GM04503 (cell line): ENCODE results near the gene HYCC1.
"Not testable (repeated sequence)": the region's sequence is repeated elsewhere in the genome, so short reads cannot be mapped to it uniquely, and the experiment has no call there.

Experiments
- DNase-seq: peaks from one replicate; pipeline ENCODE4 v3.0.0-alpha.2; 2012; ENCODE audit warnings: low read depth

Gene HYCC1

GRCh38 chr7:23013715-23014649 lies at the start of gene HYCC1:
Gene HYCC1, minus strand, starts transcription at chr7:23014130. Its CDS starts 23,019 bp downstream, at chr7:22991111.
- peak; percentile 90 for DNase-seq

GRCh38 chr7:23062452-23062851 lies 48.5 kb upstream of the HYCC1 start:
- DNase-seq, result no peak

- DNase-seq, result no peak
These were observed 47.4 kb upstream of the HYCC1 start for GRCh38 chr7:23061327-23061726.

GRCh38 chr7:23058408-23059096 lies 44.6 kb upstream of the HYCC1 start:
- DNase-seq, result no peak

- DNase-seq, result no peak
These were observed 41.8 kb upstream of the HYCC1 start for GRCh38 chr7:23055582-23056178.

GRCh38 chr7:23051124-23051485 lies 37.2 kb upstream of the HYCC1 start:
- DNase-seq, result not testable (repeated sequence)

GRCh38 chr7:23046336-23046735 lies 32.4 kb upstream of the HYCC1 start:
- DNase-seq, result not testable (repeated sequence)

- DNase-seq, result not testable (repeated sequence)
These were observed 31.2 kb upstream of the HYCC1 start for GRCh38 chr7:23045086-23045485.

- no peak for DNase-seq
These were observed 30.7 kb upstream of the HYCC1 start for GRCh38 chr7:23044581-23044980.

GRCh38 chr7:23043441-23043840 lies 29.5 kb upstream of the HYCC1 start:
- no peak for DNase-seq

- not testable (repeated sequence) for DNase-seq
These were observed 25.7 kb upstream of the HYCC1 start for GRCh38 chr7:23039674-23040073.

- not testable (repeated sequence) for DNase-seq
These were observed 21.8 kb upstream of the HYCC1 start for GRCh38 chr7:23035542-23036371.

- DNase-seq, result no peak
These were observed 13.3 kb upstream of the HYCC1 start for GRCh38 chr7:23027261-23027660.

GRCh38 chr7:23026164-23026563 lies 12.2 kb upstream of the HYCC1 start:
- no peak for DNase-seq

- no peak for DNase-seq
These were observed 10.5 kb upstream of the HYCC1 start for GRCh38 chr7:23024454-23024853.

- DNase-seq, result no peak
These were observed 8.9 kb upstream of the HYCC1 start for GRCh38 chr7:23022851-23023250.

- no peak for DNase-seq
These were observed 8.4 kb upstream of the HYCC1 start for GRCh38 chr7:23022258-23022769.

- no peak for DNase-seq
These were observed 7.7 kb upstream of the HYCC1 start for GRCh38 chr7:23021596-23021995.

- peak; percentile 90 for DNase-seq
These were observed 6.9 kb upstream of the HYCC1 start for GRCh38 chr7:23020742-23021401.

- DNase-seq, result no peak
These were observed 4.8 kb upstream of the HYCC1 start for GRCh38 chr7:23018750-23019149.

GRCh38 chr7:23017309-23017708 lies 3.4 kb upstream of the HYCC1 start:
- DNase-seq, result no peak
